Epithelial cell of esophagus (primary cell): ENCODE data around the gene SH3RF1.

Experiments used
- DNase-seq: peaks from one replicate; pipeline ENCODE4 v3.0.0; 2010; ENCODE audit warnings: low read depth
- H3K4me3 ChIP-seq: 2 replicates; pipeline ENCODE4 v1.5.1; 2011; ENCODE audit warnings: mild to moderate bottlenecking, low read length, control low read depth
- CTCF ChIP-seq: IDR thresholded peaks from 2 replicates; pipeline ENCODE4 v1.5.1; 2011; ENCODE audit warnings: low read depth, mild to moderate bottlenecking, low read length, control low read depth, inconsistent platforms; ENCODE audit not compliant: insufficient read depth; ENCODE audit errors: missing control alignments

SH3RF1 gene

DNA sequence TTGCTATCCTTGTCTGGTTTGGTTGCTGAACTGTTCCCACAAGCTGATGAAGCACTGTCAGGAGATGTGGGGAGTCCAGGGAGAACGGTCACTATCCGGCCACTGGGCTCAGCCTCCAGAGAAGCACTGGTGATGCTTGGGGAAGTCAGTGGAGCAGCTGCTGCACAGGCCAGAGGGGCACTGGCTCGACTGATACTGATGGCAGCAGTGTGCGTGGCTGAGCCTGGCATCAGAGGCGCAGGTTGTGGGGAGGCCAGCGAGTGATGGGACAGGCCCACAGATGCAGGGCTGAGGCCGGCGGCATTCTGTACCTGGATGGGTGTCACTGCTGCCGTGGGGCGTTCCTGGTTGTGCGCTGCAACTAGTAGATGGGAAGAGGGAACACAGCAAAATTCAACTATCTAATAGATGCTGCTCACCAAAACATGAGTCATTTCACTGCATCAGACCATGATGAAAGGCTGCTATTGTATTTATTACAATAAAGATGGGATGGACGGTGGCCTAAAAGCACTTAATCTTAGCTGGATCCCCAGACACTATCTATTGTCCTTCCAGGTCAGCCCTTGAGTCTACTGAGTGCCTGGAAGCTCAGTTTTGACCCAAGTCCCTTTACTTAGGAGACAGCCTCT, 154.4 kb downstream of the SH3RF1 start:
- peak; percentile 59 for DNase-seq
- H3K4me3 ChIP-seq = no peak overlapping the region
- TF ChIP-seq CTCF = no peak

DNA sequence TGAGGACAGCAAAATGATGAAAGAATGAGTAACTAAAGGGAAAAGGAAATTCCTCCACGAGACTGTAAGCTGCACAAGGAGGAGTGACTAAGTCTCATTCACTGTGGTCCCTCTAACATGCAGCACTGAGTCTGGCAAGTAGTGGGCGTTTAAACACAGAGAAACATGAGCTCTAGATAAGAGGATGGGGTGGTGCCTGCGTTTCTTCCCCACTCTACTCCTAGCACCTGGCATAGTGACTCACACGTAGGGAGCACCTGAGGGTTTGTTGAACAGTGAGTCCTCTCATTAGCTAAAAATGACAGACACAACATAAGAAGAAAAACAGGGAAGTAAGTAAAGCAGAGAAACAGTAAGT, 154.9 kb downstream of the SH3RF1 start:
- TF ChIP-seq CTCF = peak; percentile 58
- H3K4me3 ChIP-seq = no peak overlapping the region
- DNase-seq = peak; percentile 99

DNA sequence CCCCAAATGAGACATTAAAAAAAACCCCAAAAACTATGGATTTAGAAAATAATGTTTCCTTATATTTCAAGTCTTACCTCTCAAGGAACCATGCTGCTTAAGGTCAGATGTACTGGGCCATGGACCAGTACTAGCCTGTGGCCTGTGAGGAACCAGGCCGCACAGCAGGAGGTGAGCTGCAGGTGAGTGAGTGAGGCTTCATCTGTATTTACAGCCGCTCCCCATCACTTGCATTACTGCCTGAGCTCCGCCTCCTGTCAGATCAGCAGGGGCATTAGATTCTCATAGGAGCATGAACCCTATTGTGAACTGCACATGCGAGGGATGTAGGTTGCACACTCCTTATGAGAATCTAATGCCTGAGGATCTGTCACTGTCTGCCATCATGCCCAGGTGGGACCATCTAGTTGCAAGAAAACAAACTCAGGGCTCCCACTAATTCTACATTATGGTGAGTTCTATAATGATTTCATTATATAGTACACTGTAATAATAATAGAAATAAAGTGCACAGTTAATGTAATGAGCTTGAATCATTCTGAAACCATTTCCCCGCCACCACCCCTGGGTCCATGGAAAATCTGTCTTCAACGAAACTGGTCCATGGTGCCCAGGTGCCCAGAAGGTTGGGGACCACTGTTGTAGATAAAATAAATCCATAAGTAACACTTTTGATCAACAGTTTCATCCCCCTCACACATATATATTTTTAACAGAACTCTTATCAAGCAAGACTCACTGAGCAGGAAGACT, 155.4 kb downstream of the SH3RF1 start:
- no peak overlapping the region for H3K4me3 ChIP-seq

DNA sequence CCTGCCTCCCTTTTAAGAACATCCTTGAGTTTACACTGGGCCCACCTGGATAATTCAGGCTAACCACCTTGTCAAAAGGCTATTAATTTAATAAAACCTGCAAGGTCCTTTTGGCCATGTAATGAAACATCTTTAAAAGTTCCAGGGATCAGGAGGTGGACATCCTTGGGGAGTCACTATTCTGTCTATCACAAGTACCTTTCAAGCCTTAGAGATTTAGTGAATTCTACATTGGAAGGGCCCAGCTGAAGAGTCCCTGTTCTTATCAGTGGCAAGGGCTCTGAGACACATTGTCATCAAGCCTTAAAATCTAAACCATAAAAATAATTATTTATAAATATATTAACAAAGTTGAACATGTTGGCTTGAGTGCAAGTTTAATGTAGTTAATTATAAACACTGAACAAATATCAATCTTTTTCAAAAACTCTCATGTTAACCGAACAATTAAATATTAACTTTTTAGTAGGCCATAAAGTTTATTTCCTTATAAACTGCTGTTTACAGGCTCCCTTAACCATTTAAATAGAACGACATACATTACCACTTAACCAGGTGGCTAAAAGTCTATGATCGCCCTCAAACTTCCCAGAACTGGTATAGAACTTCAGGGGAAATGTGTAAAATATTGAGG, 156.3 kb downstream of the SH3RF1 start:
- no peak for DNase-seq
- no peak overlapping the region for H3K4me3 ChIP-seq
- no peak for TF ChIP-seq CTCF

More for the DNA sequence above, 155.4 kb downstream of the SH3RF1 start:
- DNase-seq = no peak
- no peak for TF ChIP-seq CTCF

- H3K4me3 ChIP-seq = no peak overlapping the region
- no peak for TF ChIP-seq CTCF
- peak; percentile 30 for DNase-seq
Observed at GRCh38 chr4:169110633-169111032, 160.1 kb downstream of the SH3RF1 start.

GRCh38 chr4:169109035-169109675, 161.6 kb downstream of the SH3RF1 start:
- DNase-seq = no peak
- no peak overlapping the region for H3K4me3 ChIP-seq
- TF ChIP-seq CTCF = no peak
